Astrocyte (in vitro differentiated cells and primary cell): Measurements from ENCODE around the gene BCR. TPM values are rescaled to one million over a fixed set of nuclear protein-coding genes. Genes with fewer than 3 reads are reported as not detected.

Experiments
- DNase-seq: peaks from one replicate; pipeline ENCODE4 v3.0.0-alpha.2; 2010; ENCODE audit warnings: low read depth
- FAIRE-seq: peaks from 2 replicates; lab custom pipeline; 2011; peaks lifted over from hg19 to GRCh38; lab: Jason Lieb, UNC
- H2AFZ ChIP-seq: 2 replicates; pipeline ENCODE4 v1.6.0; 2012; ENCODE audit warnings: low read depth, low read length, inconsistent platforms
- H3K27ac ChIP-seq: 2 replicates; pipeline ENCODE4 v1.5.1; 2011; ENCODE audit warnings: low read depth, low read length, inconsistent platforms
- H3K27me3 ChIP-seq: 2 replicates; pipeline ENCODE4 v1.6.0; 2011; ENCODE audit warnings: low read length, inconsistent platforms; ENCODE audit not compliant: insufficient read depth
- H3K36me3 ChIP-seq: 2 replicates; pipeline ENCODE4 v1.5.1; 2011; ENCODE audit warnings: low read length, inconsistent platforms; ENCODE audit not compliant: insufficient read depth
- H3K4me1 ChIP-seq: 2 replicates; pipeline ENCODE4 v1.5.1; 2011; ENCODE audit warnings: low read length, inconsistent platforms; ENCODE audit not compliant: insufficient read depth
- H3K4me2 ChIP-seq: 2 replicates; pipeline ENCODE4 v1.6.0; 2012; ENCODE audit warnings: low read length, inconsistent platforms
- H3K4me3 ChIP-seq: 2 replicates; pipeline ENCODE4 v1.5.1; 2011; ENCODE audit warnings: low read depth, mild to moderate bottlenecking, low read length, inconsistent platforms; ENCODE audit not compliant: insufficient read depth
- H3K79me2 ChIP-seq: 2 replicates; pipeline ENCODE4 v1.6.0; 2012; ENCODE audit warnings: mild to moderate bottlenecking, low read length, inconsistent platforms; ENCODE audit not compliant: insufficient read depth
- H3K9ac ChIP-seq: 2 replicates; pipeline ENCODE4 v1.6.0; 2012; ENCODE audit warnings: mild to moderate bottlenecking, low read length, inconsistent platforms
- H3K9me3 ChIP-seq: 2 replicates; pipeline ENCODE4 v1.5.1; 2012; ENCODE audit warnings: low read depth, mild to moderate bottlenecking, low read length, inconsistent platforms; ENCODE audit not compliant: insufficient read depth
- H4K20me1 ChIP-seq: 2 replicates; pipeline ENCODE4 v1.6.0; 2012; ENCODE audit warnings: low read length, inconsistent platforms; ENCODE audit not compliant: insufficient read depth
- H3K27ac Mint-ChIP-seq: one replicate; pipeline ENCODE4 v1.8.0; 2021; ENCODE audit warnings: mild to moderate bottlenecking, mixed read lengths; ENCODE audit not compliant: unreplicated experiment
- H3K27me3 Mint-ChIP-seq: one replicate; pipeline ENCODE4 v1.8.0; 2021; ENCODE audit warnings: low read depth, mixed read lengths; ENCODE audit not compliant: unreplicated experiment
- H3K36me3 Mint-ChIP-seq: one replicate; pipeline ENCODE4 v1.8.0; 2021; ENCODE audit warnings: low read depth, mixed read lengths; ENCODE audit not compliant: unreplicated experiment
- H3K4me1 Mint-ChIP-seq: one replicate; pipeline ENCODE4 v1.8.0; 2021; ENCODE audit warnings: low read depth, mixed read lengths; ENCODE audit not compliant: unreplicated experiment
- H3K4me3 Mint-ChIP-seq: one replicate; pipeline ENCODE4 v1.8.0; 2021; ENCODE audit warnings: mild to moderate bottlenecking, moderate library complexity, mixed read lengths; ENCODE audit not compliant: unreplicated experiment
- H3K9me3 Mint-ChIP-seq: one replicate; pipeline ENCODE4 v1.8.0; 2021; ENCODE audit warnings: mild to moderate bottlenecking, mixed read lengths; ENCODE audit not compliant: unreplicated experiment
- CTCF ChIP-seq: IDR thresholded peaks from 2 replicates; pipeline ENCODE4 v1.5.1; 2011; ENCODE audit warnings: low read depth, mild to moderate bottlenecking, inconsistent platforms, low read length, moderate library complexity; ENCODE audit not compliant: insufficient read depth
- EZH2 ChIP-seq: IDR thresholded peaks from 2 replicates; pipeline ENCODE4 v1.6.1; 2012; ENCODE audit warnings: mild to moderate bottlenecking, low read length, inconsistent platforms; ENCODE audit not compliant: insufficient read depth
- total RNA-seq: library from RNA; stranded (reverse); gene quantifications from 2 replicates; pipeline ENCODE4 v1.2.1, GENCODE V29; 2021

Gene BCR
- total RNA-seq, 1 donor from 2014 or later = 48.9 TPM

- Mint-ChIP-seq H3K4me3 (peak overlapping the region; percentile 50), H3K27me3 (no peaks in the 10 kb centered on the region), H3K9me3 (no peaks in the 10 kb centered on the region), H3K27ac (peak overlapping the region; percentile 36), H3K4me1 (peaks cover 41% of the 10 kb centered on the region), H3K36me3 (peaks cover 2% of the 10 kb centered on the region)
- Histone ChIP-seq H3K79me2 (peaks cover 87% of the 10 kb centered on the region), H3K36me3 (no peaks in the 10 kb centered on the region), H4K20me1 (peaks cover 98% of the 10 kb centered on the region), H2AFZ (no peak overlapping the region), H3K4me1 (peaks cover 42% of the 10 kb centered on the region), H3K4me2 (peak overlapping the region; percentile 59), H3K9ac (no peak overlapping the region), H3K27me3 (no peaks in the 10 kb centered on the region), H3K27ac (no peak overlapping the region), H3K4me3 (no peak overlapping the region), H3K9me3 (no peaks in the 10 kb centered on the region)
- DNase-seq (peak; percentile 63), FAIRE-seq (no peak)
- no peak for TF ChIP-seq EZH2
- TF ChIP-seq CTCF = no peak
These were observed 40.4 kb downstream of the BCR start for GRCh38 chr22:23220485-23221350.

GRCh38 chr22:23221351-23221804 lies 41.1 kb downstream of the BCR start:
- FAIRE-seq (no peak), DNase-seq (no peak)
- Histone ChIP-seq H3K4me1 (peaks cover 43% of the 10 kb centered on the region), H3K36me3 (no peaks in the 10 kb centered on the region), H4K20me1 (peaks cover 97% of the 10 kb centered on the region), H3K79me2 (peaks cover 80% of the 10 kb centered on the region), H3K4me2 (no peak overlapping the region), H3K4me3 (no peak overlapping the region), H3K9me3 (no peaks in the 10 kb centered on the region), H3K9ac (no peak overlapping the region), H3K27me3 (no peaks in the 10 kb centered on the region), H2AFZ (no peak overlapping the region), H3K27ac (no peak overlapping the region)
- H3K27me3 Mint-ChIP-seq = no peaks in the 10 kb centered on the region
- peaks cover 2% of the 10 kb centered on the region for H3K36me3 Mint-ChIP-seq
- no peak overlapping the region for H3K4me3 Mint-ChIP-seq
- H3K27ac Mint-ChIP-seq = no peak overlapping the region
- no peak for TF ChIP-seq CTCF
- no peak for TF ChIP-seq EZH2
- no peaks in the 10 kb centered on the region for H3K9me3 Mint-ChIP-seq
- H3K4me1 Mint-ChIP-seq = peaks cover 44% of the 10 kb centered on the region
